HL-60/S4 (cell line): ENCODE measurements around the gene SHC4.

Source experiments
- in situ Hi-C: fragments of 300-500 bp; cut with MboI; formaldehyde crosslinking; loops from 2 replicates; pipeline ENCODE4 v1.14.3; 2022; ENCODE audit warnings: low sequenced_read_pairs

The SHC4 gene

DNA sequence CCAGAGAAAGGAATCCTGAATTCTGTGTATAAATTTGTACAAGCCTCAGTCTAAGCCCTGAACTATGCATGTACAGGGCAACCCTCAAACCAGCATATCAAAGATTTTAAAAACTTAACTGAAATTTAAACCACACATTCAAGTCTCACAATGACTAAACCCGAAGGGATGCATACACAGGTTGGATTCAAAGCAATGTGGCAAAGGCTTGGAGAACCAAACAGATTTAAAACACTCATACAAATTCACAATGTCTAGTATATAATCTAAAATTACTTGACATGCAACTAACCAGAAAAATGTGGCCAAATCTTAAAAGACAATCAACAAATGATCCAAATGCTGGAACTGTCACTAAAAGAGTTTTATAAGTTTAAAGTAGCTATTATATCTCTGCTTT is 189.2 kb downstream of the SHC4 start:
- in situ Hi-C loops: no loop called here
